ENCODE data around the gene FSTL5.

DNA sequence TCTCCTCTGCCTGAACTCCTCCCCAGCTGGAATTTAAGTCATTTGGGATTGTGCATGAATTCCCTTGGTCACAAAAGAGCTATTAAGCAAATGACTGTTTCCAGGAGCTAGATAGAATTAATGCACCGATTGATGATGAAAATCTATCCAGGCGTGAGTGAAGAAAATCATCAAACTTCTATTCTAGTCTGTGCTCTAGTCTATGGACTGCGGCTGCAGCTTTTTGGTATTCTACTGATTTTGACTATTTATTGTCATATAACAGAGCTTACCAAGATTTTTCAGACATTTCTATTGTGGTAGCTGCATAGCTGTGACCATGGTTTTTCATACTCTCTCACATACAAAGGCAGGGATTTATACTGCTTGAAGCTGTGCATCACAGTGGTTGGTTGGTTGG is 403.8 kb downstream of the FSTL5 start:
- no peak for TF ChIP-seq ZNF274 (IDR thresholded peaks at IDR 0.05; ENCODE audit: low read depth, low read length)
- no peak for TF ChIP-seq YY1 (IDR thresholded peaks at IDR 0.05; ENCODE audit: insufficient read depth, insufficient read length)
- TF ChIP-seq SUZ12 (IDR thresholded peaks at IDR 0.05; ENCODE audit: extremely low read depth, insufficient read depth, insufficient read length): no peak
